Psoas muscle (tissue), 8 donors: ENCODE results near the gene RFT1. TPM values are rescaled to one million over a fixed set of nuclear protein-coding genes. Genes with fewer than 3 reads are reported as not detected.
A peak's percentile ranks its signal among the peaks of the same experiment; 100 is the strongest.

Source experiments
- ATAC-seq, 4 donors: fragments of 200-7000 bp; cut with Tn5 transposase; one replicate each; pipeline ENCODE4 v1.9.1; 2020; ENCODE audit warnings: moderate library complexity in 3 of 4, mild to moderate bottlenecking in 2 of 4
- DNase-seq, 2 donors: peaks; one replicate each; pipeline ENCODE4 v3.0.0-alpha.2; 2020
- H3K27ac ChIP-seq: fragments of 200-600 bp; one replicate; pipeline ENCODE4 v1.8.0; 2022
- H3K27me3 ChIP-seq, 3 donors: fragments of 200-600 bp in 1 of 3; one replicate each; pipeline versions ENCODE4 v1.6.1 to v1.8.0; 2013 to 2022; ENCODE audit warnings: low read length in 2 of 3, mild to moderate bottlenecking in 2 of 3, moderate library complexity in 1 of 3; ENCODE audit not compliant: insufficient read depth in 3 of 3
- H3K36me3 ChIP-seq, 2 donors: fragments of 200-600 bp in 1 of 2; one replicate each; pipeline versions ENCODE4 v1.6.1 to v1.8.0; 2013 to 2022; ENCODE audit warnings: low read depth in 1 of 2, mild to moderate bottlenecking in 1 of 2, moderate library complexity in 1 of 2; ENCODE audit not compliant: insufficient read depth in 1 of 2
- H3K4me1 ChIP-seq: fragments of 200-600 bp; one replicate; pipeline ENCODE4 v1.8.0; 2022
- H3K4me3 ChIP-seq: fragments of 200-600 bp; one replicate; pipeline ENCODE4 v1.8.0; 2022; ENCODE audit warnings: mild to moderate bottlenecking
- H3K9me3 ChIP-seq: fragments of 200-600 bp; one replicate; pipeline ENCODE4 v1.8.0; 2022
- CTCF ChIP-seq: fragments of 200-600 bp; IDR thresholded peaks from one replicate; pipeline ENCODE4 v1.8.0; 2022; ENCODE audit warnings: antibody characterized with exemption
- WGBS, 3 donors: extraction: QIAGEN DNeasy Blood & Tissue Kit; methylation state at CpG; one replicate each; pipeline versions ENCODE4 v1.1.6 to v1.1.7; 2013; 5-methylcytosine and 5-hydroxymethylcytosine counted together
- intact Hi-C, 2 donors: fragments of 100-400 bp; cut with DNase I; formaldehyde crosslinking; loops; one replicate each; pipeline versions ENCODE4 v1.11.0 to v1.14.2; 2022
- polyA plus RNA-seq, 3 donors: library from polyadenylated mRNA; stranded (reverse); fragments of 200-250 nt; gene quantifications; one replicate each; pipeline ENCODE4 v1.2.3, GENCODE V29; 2013
- total RNA-seq, 4 donors: library from RNA; stranded (reverse); fragmentation: NEBNext Ultra II Directional in 2 of 4; extraction: Animal tissue kit (Norgen Biotek cat#: 25700) in 2 of 4; gene quantifications; one replicate each; pipeline versions ENCODE4 v1.2.1 to v1.2.4, GENCODE V29; 2021 to 2023
- donor health status: healthy with polysubstance abuse.
- donor health status: DM: no; HTN: no; CAD: no; lungs with moderate emphysema.
- donor health status: Bipolar disorder and iron deficiency.
- donor health status: healthy.
- donor health status: DM: yes; HTN: yes; CAD: no.
- donor health status: DM: no; HTN: no; CAD: no.
- donor health status: DM: no; HTN: no; CAD: no.
- donor health status: DM: yes; HTN: yes; CAD: no.

The RFT1 gene
- total and polyA plus RNA-seq, 7 donors: 5.4 to 13.2 (median 6.9) TPM

- Histone ChIP-seq H3K9me3 (no peaks in the 10 kb centered on the region), H3K36me3 (no peaks in the 10 kb centered on the region), H3K4me1 (no peaks in the 10 kb centered on the region), H3K4me3 (no peak overlapping the region), H3K27ac (no peak overlapping the region), H3K27me3 (no peaks in the 10 kb centered on the region)
- intact Hi-C loops: no loop called here
- TF ChIP-seq CTCF: no peak
- DNase-seq: no peak
- 81 to 85% (median 82%) methylated on average over 6 of the region's 6 CpGs for WGBS, 3 donors
- ATAC-seq: peak in 1 of 4 donors; percentile 34
These were observed 10.9 kb upstream of the RFT1 start for GRCh38 chr3:53140847-53141845.

GRCh38 chr3:53139906-53140846, 9.9 kb upstream of the RFT1 start:
- Histone ChIP-seq H3K4me3 (no peak overlapping the region), H3K4me1 (peaks cover under 1% of the 10 kb centered on the region), H3K36me3 (no peaks in the 10 kb centered on the region), H3K27me3 (no peaks in the 10 kb centered on the region), H3K9me3 (no peaks in the 10 kb centered on the region), H3K27ac (no peak overlapping the region)
- TF ChIP-seq CTCF: no peak
- intact Hi-C loops: no loop called here
- no peak for ATAC-seq
- 55 to 73% (median 61%) methylated on average over 6 of the region's 6 CpGs for WGBS, 3 donors
- DNase-seq: no peak

- Histone ChIP-seq H3K9me3 (no peaks in the 10 kb centered on the region), H3K27ac (no peak overlapping the region), H3K4me3 (no peak overlapping the region), H3K27me3 (no peaks in the 10 kb centered on the region), H3K36me3 (no peaks in the 10 kb centered on the region), H3K4me1 (peaks cover 11% of the 10 kb centered on the region)
- intact Hi-C loops: loop anchor here in 1 of 2 donors (2.0 kb wide), 1 partner anchor 57 kb away; no protein-coding TSS in a partner anchor
- no peak for TF ChIP-seq CTCF
- ATAC-seq (no peak), DNase-seq (no peak)
- WGBS, 3 donors: 88 to 93% (median 89%) methylated on average over 4 of the region's 4 CpGs
These were observed 7.7 kb upstream of the RFT1 start for GRCh38 chr3:53137835-53138446.

- WGBS, 3 donors: 56 to 70% (median 57%) methylated on average over 2 of the region's 2 CpGs
- no peaks in the 10 kb centered on the region for H3K36me3 ChIP-seq
- H3K4me3 ChIP-seq: no peak overlapping the region
- DNase-seq (no peak), ATAC-seq (no peak)
- H3K27ac ChIP-seq: no peak overlapping the region
- H3K9me3 ChIP-seq: no peaks in the 10 kb centered on the region
- H3K4me1 ChIP-seq: peaks cover 11% of the 10 kb centered on the region
- intact Hi-C loops: loop anchor here in 1 of 2 donors (2.0 kb wide), 1 partner anchor 58 kb away; no protein-coding TSS in a partner anchor
- TF ChIP-seq CTCF: no peak
- H3K27me3 ChIP-seq: no peaks in the 10 kb centered on the region
These were observed 7.0 kb upstream of the RFT1 start for GRCh38 chr3:53137221-53137620.
